OCI-M2 (cell line): ENCODE measurements around the gene TXNDC16.

ENCODE experiments used
- DNase-seq: peaks from one replicate; lab custom pipeline; 2025; ENCODE audit not compliant: unreplicated experiment; lab: John Stamatoyannopoulos, UW

The TXNDC16 gene

GRCh38 chr14:52395728-52396127 lies 156.6 kb downstream of the TXNDC16 start:
- no peak for DNase-seq

GRCh38 chr14:52391881-52392615 lies 160.3 kb downstream of the TXNDC16 start:
- no peak for DNase-seq
